Omental fat pad (tissue), 4 donors: Measurements from ENCODE around the gene TNNI3. TPM values are rescaled to one million over a fixed set of nuclear protein-coding genes. Genes with fewer than 3 reads are reported as not detected.

ENCODE experiments used
- ATAC-seq: fragments of 150-250 bp; one replicate; pipeline ENCODE4 v1.9.1; 2016; ENCODE audit warnings: mild to moderate bottlenecking, moderate library complexity; ENCODE audit not compliant: low FRiP score
- DNase-seq: peaks from one replicate; pipeline ENCODE4 v3.0.0-alpha.2; 2019; ENCODE audit warnings: low spot score
- total RNA-seq, 4 donors: library from RNA; depleted of rRNA; stranded (reverse); fragments of >200 nt; gene quantifications; one replicate each; pipeline ENCODE4 v1.1.0, GENCODE V29; 2016
- TF ChIP-seq, protein P1 (sequence below), 3 donors: fragments of 450-650 bp; IDR thresholded peaks; one replicate each; pipeline ENCODE4 v1.5.1; 2016 to 2017; ENCODE audit warnings: antibody characterized with exemption in 3 of 3, mild to moderate bottlenecking in 3 of 3, moderate library complexity in 2 of 3

TNNI3 gene
- total RNA-seq, 4 donors from 2014 or later: not detected

DNA sequence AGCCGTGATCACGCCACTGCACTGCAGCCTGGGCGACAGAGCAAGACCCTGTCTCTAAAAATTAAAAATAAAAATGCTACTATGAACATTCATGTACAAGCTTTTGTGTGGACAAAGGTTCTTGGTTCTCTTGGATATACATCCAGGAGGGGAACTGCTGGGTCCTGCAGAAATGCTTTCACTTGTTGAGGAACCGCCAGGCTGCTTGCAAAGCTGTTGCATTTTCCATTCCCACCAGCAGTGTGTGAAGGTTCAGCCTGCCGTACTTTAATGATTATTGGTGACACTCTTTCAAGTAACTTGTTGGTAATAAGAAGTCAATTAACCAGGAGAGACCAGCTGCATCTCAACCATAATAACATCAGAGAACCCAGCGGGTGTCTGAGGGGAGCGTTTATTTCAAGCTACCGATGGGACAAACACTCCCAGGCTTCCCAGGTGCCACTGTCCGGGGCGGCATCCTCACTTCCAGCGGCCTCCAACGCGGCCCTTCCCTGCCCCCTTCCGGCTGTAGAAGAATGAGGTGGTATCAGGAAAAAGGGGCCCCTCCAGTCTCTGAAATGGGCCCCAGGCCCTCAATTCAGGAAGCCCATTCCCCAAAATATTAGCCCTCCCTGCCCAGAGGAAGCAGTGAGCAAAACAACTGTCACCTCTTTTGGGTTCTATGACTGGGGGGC is 24.9 kb downstream of the TNNI3 start:
- ATAC-seq (no peak), DNase-seq (no peak)
- TF ChIP-seq, protein P1, sequence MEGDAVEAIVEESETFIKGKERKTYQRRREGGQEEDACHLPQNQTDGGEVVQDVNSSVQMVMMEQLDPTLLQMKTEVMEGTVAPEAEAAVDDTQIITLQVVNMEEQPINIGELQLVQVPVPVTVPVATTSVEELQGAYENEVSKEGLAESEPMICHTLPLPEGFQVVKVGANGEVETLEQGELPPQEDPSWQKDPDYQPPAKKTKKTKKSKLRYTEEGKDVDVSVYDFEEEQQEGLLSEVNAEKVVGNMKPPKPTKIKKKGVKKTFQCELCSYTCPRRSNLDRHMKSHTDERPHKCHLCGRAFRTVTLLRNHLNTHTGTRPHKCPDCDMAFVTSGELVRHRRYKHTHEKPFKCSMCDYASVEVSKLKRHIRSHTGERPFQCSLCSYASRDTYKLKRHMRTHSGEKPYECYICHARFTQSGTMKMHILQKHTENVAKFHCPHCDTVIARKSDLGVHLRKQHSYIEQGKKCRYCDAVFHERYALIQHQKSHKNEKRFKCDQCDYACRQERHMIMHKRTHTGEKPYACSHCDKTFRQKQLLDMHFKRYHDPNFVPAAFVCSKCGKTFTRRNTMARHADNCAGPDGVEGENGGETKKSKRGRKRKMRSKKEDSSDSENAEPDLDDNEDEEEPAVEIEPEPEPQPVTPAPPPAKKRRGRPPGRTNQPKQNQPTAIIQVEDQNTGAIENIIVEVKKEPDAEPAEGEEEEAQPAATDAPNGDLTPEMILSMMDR (IDR thresholded peaks at IDR 0.05): no peak

DNA sequence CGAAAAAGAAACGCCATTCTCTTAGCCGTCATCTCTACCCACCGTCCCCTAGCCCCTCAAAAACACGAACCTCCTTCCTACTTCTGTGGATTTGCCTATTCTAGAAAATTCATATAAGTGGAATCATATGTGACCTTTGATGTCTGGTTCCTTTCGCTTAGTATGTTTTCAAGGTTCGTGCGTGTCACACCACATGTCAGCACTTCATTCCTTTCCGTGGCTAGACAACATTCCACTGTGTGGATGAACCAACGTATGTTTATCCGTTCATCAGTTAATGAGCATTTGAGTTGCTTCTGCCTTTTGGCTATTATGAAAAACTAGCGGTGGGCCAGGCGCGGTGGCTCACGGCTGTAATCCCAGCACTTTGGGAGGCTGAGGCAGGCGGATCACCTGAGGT is 26.1 kb downstream of the TNNI3 start:
- TF ChIP-seq, protein P1 (IDR thresholded peaks at IDR 0.05): no peak
- DNase-seq (no peak), ATAC-seq (no peak)

DNA sequence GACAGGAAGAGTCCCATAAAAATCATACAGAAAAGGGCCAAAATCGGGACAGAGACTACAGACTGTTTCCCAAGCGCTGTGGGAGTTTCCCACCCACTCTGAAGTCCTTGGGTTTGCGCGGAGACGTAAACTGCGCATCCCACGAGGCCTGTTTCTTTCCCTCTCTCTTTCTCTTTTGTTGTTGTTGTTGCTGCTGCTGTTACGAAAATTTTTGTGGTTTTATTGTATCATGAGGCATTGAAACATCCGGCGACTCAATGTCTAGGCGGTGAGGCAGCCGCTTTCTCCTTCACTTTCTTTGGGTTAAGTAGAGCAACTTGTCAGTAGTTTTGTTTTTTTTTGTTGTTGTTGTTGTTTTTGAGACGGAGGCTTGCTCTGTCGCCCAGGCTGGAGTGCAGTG is 38.5 kb downstream of the TNNI3 start:
- DNase-seq (no peak), ATAC-seq (no peak)
- TF ChIP-seq, protein P1 (IDR thresholded peaks at IDR 0.05): no peak

- ATAC-seq (no peak), DNase-seq (no peak)
- TF ChIP-seq, protein P1 (IDR thresholded peaks at IDR 0.05): no peak
Measured at GRCh38 chr19:55118401-55118991, 39.0 kb downstream of the TNNI3 start.

GRCh38 chr19:55117663-55118391 is 39.7 kb downstream of the TNNI3 start:
- TF ChIP-seq, protein P1 (IDR thresholded peaks at IDR 0.05): no peak
- peak; percentile 94 for ATAC-seq
- peak; percentile 94 for DNase-seq

DNA sequence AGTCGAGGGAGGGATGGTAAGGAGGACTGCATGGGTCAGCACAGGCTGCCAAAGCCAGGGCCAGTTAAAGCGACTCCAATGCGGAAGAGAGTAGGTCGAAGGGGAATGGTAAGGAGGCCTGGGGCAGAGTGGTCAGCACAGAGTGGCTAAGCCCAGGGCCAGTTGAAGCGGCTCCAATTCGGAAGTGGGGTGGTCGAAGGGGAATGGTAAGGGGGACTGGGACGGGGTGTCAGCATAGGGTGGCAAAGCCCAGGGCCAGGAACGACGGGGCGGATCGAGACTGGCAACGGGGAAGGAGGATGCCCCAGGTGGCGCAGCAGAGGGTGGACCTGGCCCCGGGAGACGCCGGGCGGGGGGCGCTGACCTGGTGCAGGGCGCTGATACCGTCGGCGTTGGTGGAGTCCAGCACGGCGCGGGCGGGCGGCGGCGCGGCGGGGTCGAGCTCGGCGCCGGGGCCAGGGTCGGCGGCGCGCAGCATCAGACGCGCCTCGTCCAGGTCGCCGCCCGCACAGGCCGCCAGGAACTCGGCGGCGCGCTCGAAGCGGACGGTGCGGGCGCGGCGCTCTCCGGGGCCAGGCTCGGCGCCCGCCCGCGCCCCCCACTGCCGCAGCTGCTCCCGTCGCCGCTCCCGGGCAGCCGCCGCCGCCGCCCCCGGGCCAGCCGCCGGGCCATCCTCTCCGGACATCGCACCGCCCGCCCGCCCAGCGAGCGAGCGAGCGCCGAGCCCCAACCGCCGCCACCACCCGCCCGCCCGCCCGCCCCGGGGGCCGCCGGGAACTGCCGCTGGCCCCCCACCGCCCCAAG is 40.5 kb downstream of the TNNI3 start, which contains the start of gene PPP1R12C:
TSS of gene PPP1R12C (minus strand) at position 779 of the 804 bp plus-strand sequence. CDS start at position 685, 94 bp downstream.
- no peak for DNase-seq
- peak; percentile 1 for ATAC-seq
- TF ChIP-seq, protein P1 (IDR thresholded peaks at IDR 0.05): no peak
